WTC11 (cell line): ENCODE data around the gene PHKG2. TPM values are rescaled to one million over a fixed set of nuclear protein-coding genes. Genes with fewer than 3 reads are reported as not detected.

Source experiments
- ATAC-seq: fragments of 200-7000 bp; cut with Tn5 transposase; 2 replicates; pipeline ENCODE4 v1.10.0; 2021; ENCODE audit warnings: mild to moderate bottlenecking, moderate library complexity
- CTCF ChIA-PET: fragments of 300-600 bp; sonication (Branson Sonifier 250); formaldehyde crosslinking; loops from one replicate; lab custom pipeline; 2021; ENCODE audit warnings: antibody characterized with exemption; lab: Charles Lee
- POLR2A ChIA-PET: fragments of 350-600 bp; sonication (Branson Sonifier 250); formaldehyde crosslinking; loops from one replicate; lab custom pipeline; 2021; ENCODE audit warnings: antibody characterized with exemption; lab: Charles Lee
- DNase-seq: peaks from one replicate; pipeline ENCODE4 v3.0.0; 2021; ENCODE audit warnings: low spot score
- H3K27ac Mint-ChIP-seq: 2 replicates; pipeline ENCODE4 v1.8.0; 2021; ENCODE audit warnings: mixed read lengths
- H3K27me3 Mint-ChIP-seq: 2 replicates; pipeline ENCODE4 v1.8.0; 2021; ENCODE audit warnings: low read depth, mild to moderate bottlenecking, moderate library complexity, mixed read lengths
- H3K36me3 Mint-ChIP-seq: 2 replicates; pipeline ENCODE4 v1.8.0; 2021; ENCODE audit warnings: mixed read lengths
- H3K4me1 Mint-ChIP-seq: 2 replicates; pipeline ENCODE4 v1.8.0; 2022; ENCODE audit warnings: mixed read lengths
- H3K4me3 Mint-ChIP-seq: 2 replicates; pipeline ENCODE4 v1.8.0; 2021; ENCODE audit warnings: mild to moderate bottlenecking, moderate library complexity, mixed read lengths
- H3K9me3 Mint-ChIP-seq: 2 replicates; pipeline ENCODE4 v1.8.0; 2021; ENCODE audit warnings: mixed read lengths
- AFF4 ChIP-seq: sonication (generic); formaldehyde crosslinking; IDR thresholded peaks from 2 replicates; pipeline ENCODE4 v1.8.1; 2023; ENCODE audit warnings: mild to moderate bottlenecking, missing genetic modification reagents, borderline replicate concordance
- FOXP4 ChIP-seq: sonication (generic); formaldehyde crosslinking; IDR thresholded peaks from 2 replicates; pipeline ENCODE4 v1.8.0; 2022; ENCODE audit warnings: mild to moderate bottlenecking, missing genetic modification reagents
- IRF1 ChIP-seq: sonication (generic); formaldehyde crosslinking; IDR thresholded peaks from 2 replicates; pipeline ENCODE4 v1.8.0; 2023; ENCODE audit warnings: missing genetic modification reagents
- JAZF1 ChIP-seq: fragments of 250-450 bp; sonication (Bioruptor Pico); IDR thresholded peaks from 2 replicates; pipeline ENCODE4 v1.9.0; 2021; ENCODE audit warnings: moderate library complexity, mild to moderate bottlenecking, inconsistent platforms
- KAT7 ChIP-seq: sonication (generic); formaldehyde crosslinking; IDR thresholded peaks from 2 replicates; pipeline ENCODE4 v1.8.1; 2023; ENCODE audit warnings: missing genetic modification reagents, mild to moderate bottlenecking, borderline replicate concordance
- NFATC4 ChIP-seq: fragments of 250-450 bp; sonication (Bioruptor Pico); IDR thresholded peaks from 2 replicates; pipeline ENCODE4 v1.9.0; 2021; ENCODE audit warnings: mild to moderate bottlenecking
- NFE2L1 ChIP-seq: sonication (generic); formaldehyde crosslinking; IDR thresholded peaks from 2 replicates; pipeline ENCODE4 v1.8.1; 2023; ENCODE audit warnings: missing genetic modification reagents
- NR3C1 ChIP-seq: sonication (generic); formaldehyde crosslinking; conservative IDR thresholded peaks from 2 replicates; pipeline ENCODE4 v1.8.1; 2023; ENCODE audit warnings: low read depth, mild to moderate bottlenecking, missing genetic modification reagents
- OVOL2 ChIP-seq: fragments of 250-450 bp; sonication (Bioruptor Pico); IDR thresholded peaks from 2 replicates; pipeline ENCODE4 v1.9.0; 2021; ENCODE audit warnings: mild to moderate bottlenecking, borderline replicate concordance
- RELA ChIP-seq: sonication (generic); formaldehyde crosslinking; IDR thresholded peaks from 2 replicates; pipeline ENCODE4 v1.8.1; 2022; ENCODE audit warnings: missing genetic modification reagents, mild to moderate bottlenecking, borderline replicate concordance
- ZBTB21 ChIP-seq: sonication (generic); formaldehyde crosslinking; IDR thresholded peaks from 2 replicates; pipeline ENCODE4 v1.8.1; 2023; ENCODE audit warnings: mild to moderate bottlenecking, missing genetic modification reagents, borderline replicate concordance
- ZNF138 ChIP-seq: sonication (generic); formaldehyde crosslinking; conservative IDR thresholded peaks from 2 replicates; pipeline ENCODE4 v1.8.1; 2022; ENCODE audit warnings: mild to moderate bottlenecking, moderate library complexity, missing genetic modification reagents
- ZNF512 ChIP-seq: sonication (generic); formaldehyde crosslinking; IDR thresholded peaks from 2 replicates; pipeline ENCODE4 v1.8.1; 2022; ENCODE audit warnings: missing genetic modification reagents, borderline replicate concordance
- total RNA-seq: library from RNA; stranded (reverse); gene quantifications from 3 replicates; pipeline ENCODE4 v1.2.3, GENCODE V29; 2021
- TF ChIP-seq, protein P1 (sequence below): sonication (generic); formaldehyde crosslinking; IDR thresholded peaks from 2 replicates; pipeline ENCODE4 v1.8.0; 2023; ENCODE audit warnings: missing genetic modification reagents, mild to moderate bottlenecking, borderline replicate concordance
- TF ChIP-seq, protein P2 (sequence below): sonication (generic); formaldehyde crosslinking; IDR thresholded peaks from 2 replicates; pipeline ENCODE4 v1.8.1; 2022; ENCODE audit warnings: mild to moderate bottlenecking, missing genetic modification reagents, moderate library complexity, borderline replicate concordance

The PHKG2 gene
- total RNA-seq, 1 experiment from 2014 or later, result 50.5 TPM

DNA sequence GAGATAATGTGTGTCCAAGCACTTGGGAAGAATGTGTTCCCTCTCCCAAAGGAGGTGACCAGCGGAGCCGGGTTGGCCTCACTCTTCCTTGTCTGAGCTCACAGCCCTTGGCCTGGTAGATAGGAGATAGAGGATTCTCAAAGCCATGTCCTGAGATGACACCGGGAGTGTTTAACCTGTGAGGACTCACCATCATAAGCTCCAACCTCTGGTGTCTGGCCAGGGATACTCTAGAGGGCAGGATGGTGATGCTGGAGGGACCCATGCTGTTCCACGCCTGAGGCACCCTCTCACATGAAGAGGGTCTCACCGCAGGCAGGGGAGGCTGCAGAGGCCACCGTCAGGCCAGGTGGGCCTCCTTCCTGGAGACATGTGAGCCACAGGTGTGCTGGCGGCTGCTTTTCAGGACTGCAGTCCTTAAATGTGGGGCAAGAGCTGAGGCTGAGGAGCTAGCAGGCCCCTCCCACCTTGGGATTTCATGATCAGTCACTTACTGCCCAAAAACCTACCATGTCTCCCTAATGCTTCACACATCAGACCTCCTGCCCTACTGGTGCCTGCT lies 45.4 kb downstream of the PHKG2 start (continued):
- TF ChIP-seq, protein P1, sequence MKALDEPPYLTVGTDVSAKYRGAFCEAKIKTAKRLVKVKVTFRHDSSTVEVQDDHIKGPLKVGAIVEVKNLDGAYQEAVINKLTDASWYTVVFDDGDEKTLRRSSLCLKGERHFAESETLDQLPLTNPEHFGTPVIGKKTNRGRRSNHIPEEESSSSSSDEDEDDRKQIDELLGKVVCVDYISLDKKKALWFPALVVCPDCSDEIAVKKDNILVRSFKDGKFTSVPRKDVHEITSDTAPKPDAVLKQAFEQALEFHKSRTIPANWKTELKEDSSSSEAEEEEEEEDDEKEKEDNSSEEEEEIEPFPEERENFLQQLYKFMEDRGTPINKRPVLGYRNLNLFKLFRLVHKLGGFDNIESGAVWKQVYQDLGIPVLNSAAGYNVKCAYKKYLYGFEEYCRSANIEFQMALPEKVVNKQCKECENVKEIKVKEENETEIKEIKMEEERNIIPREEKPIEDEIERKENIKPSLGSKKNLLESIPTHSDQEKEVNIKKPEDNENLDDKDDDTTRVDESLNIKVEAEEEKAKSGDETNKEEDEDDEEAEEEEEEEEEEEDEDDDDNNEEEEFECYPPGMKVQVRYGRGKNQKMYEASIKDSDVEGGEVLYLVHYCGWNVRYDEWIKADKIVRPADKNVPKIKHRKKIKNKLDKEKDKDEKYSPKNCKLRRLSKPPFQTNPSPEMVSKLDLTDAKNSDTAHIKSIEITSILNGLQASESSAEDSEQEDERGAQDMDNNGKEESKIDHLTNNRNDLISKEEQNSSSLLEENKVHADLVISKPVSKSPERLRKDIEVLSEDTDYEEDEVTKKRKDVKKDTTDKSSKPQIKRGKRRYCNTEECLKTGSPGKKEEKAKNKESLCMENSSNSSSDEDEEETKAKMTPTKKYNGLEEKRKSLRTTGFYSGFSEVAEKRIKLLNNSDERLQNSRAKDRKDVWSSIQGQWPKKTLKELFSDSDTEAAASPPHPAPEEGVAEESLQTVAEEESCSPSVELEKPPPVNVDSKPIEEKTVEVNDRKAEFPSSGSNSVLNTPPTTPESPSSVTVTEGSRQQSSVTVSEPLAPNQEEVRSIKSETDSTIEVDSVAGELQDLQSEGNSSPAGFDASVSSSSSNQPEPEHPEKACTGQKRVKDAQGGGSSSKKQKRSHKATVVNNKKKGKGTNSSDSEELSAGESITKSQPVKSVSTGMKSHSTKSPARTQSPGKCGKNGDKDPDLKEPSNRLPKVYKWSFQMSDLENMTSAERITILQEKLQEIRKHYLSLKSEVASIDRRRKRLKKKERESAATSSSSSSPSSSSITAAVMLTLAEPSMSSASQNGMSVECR (CRISPR knock-in tag), result no peak
- TF ChIP-seq ZNF512, result no peak
- TF ChIP-seq OVOL2, result no peak
- TF ChIP-seq JAZF1 (CRISPR knock-in tag), result no peak
- TF ChIP-seq KAT7, result no peak

DNA sequence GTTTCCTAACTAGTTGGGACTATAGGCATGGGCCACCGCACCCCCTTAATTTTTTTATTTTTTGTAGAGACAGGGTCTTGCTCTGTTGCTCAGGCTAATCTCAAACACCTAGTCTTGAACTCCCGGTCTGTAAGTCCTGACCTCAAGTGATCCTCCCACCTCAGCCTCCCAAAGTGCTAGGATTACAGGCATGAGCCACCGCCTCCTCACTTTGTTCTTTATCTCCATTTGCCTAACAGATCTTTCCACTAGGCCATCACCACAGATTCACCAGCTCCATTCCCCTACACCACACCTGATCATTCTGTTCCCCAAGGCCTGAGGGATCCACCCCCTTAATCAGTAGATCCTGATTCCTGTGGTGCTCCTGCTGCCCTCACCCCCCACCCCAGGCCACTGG lies 46.4 kb downstream of the PHKG2 start:
- Mint-ChIP-seq H3K27me3 (peaks cover 32% of the 10 kb centered on the region), H3K9me3 (no peaks in the 10 kb centered on the region), H3K36me3 (no peaks in the 10 kb centered on the region), H3K4me3 (no peak overlapping the region), H3K27ac (no peak overlapping the region), H3K4me1 (0 out of 2 replicates have a peak, but pooled peaks cover 4% of the 10 kb centered on the region)
- ATAC-seq (no peak), DNase-seq (no peak)
- ChIA-PET CTCF (interaction anchor here (1.5 kb wide), 1 partner anchor 51 kb away, joined by 5 read pairs; no protein-coding TSS in a partner anchor), POLR2A (interaction anchor here (0.7 kb wide), 1 partner anchor 988 kb away, joined by 7 read pairs; the partner anchor contains the start of gene MAZ)
- TF ChIP-seq, protein P2, sequence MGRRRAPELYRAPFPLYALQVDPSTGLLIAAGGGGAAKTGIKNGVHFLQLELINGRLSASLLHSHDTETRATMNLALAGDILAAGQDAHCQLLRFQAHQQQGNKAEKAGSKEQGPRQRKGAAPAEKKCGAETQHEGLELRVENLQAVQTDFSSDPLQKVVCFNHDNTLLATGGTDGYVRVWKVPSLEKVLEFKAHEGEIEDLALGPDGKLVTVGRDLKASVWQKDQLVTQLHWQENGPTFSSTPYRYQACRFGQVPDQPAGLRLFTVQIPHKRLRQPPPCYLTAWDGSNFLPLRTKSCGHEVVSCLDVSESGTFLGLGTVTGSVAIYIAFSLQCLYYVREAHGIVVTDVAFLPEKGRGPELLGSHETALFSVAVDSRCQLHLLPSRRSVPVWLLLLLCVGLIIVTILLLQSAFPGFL (CRISPR knock-in tag), result no peak
- no peak for TF ChIP-seq OVOL2
- TF ChIP-seq, protein P1 (CRISPR knock-in tag), result no peak
- TF ChIP-seq FOXP4, result no peak
- TF ChIP-seq NFE2L1, result no peak
- no peak for TF ChIP-seq ZNF138 (CRISPR knock-in tag)
- no peak for TF ChIP-seq NR3C1 (CRISPR knock-in tag)
- TF ChIP-seq RELA, result no peak
- no peak for TF ChIP-seq AFF4 (CRISPR knock-in tag)
- no peak for TF ChIP-seq NFATC4 (CRISPR knock-in tag)
- TF ChIP-seq ZBTB21 (CRISPR knock-in tag), result no peak
- TF ChIP-seq IRF1, result no peak
- TF ChIP-seq KAT7, result no peak
